Measurements from ENCODE around the gene NKG7. TPM values are rescaled to one million over a fixed set of nuclear protein-coding genes. Genes with fewer than 3 reads are reported as not detected.

NKG7 gene
- total RNA-seq, 1 donor from 2014 or later = not detected

DNA sequence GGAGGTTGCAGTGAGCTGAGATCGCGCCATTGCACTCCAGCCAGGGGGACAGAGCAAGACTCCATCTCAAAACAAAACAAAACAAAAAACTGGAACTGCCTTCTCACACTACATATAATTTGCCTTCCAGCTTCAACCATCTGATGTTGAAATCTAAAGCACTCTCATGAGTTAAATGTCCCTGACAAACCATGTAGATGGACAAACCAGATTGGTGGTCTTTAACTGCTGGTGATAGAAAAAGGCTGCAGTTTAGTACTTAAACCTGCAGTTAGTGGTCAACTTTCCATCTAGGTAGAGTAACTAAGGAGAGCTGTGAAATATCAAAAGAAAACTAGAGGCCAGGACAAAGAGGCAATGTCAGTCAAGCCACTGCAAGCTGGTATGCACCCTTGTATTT is 23.7 kb upstream of the NKG7 start:
- Mint-ChIP-seq H3K4me3 (ENCODE audit: unreplicated experiment) (no peak overlapping the region), H3K9me3 (ENCODE audit: unreplicated experiment) (no peaks in the 10 kb centered on the region), H3K36me3 (ENCODE audit: low read depth, unreplicated experiment) (no peaks in the 10 kb centered on the region), H3K27ac (ENCODE audit: unreplicated experiment) (no peak overlapping the region), H3K4me1 (ENCODE audit: unreplicated experiment) (no peaks in the 10 kb centered on the region), H3K27me3 (ENCODE audit: unreplicated experiment) (peaks cover 1% of the 10 kb centered on the region)
- no peak for DNase-seq (ENCODE audit: low spot score)
- TF ChIP-seq, protein P1, sequence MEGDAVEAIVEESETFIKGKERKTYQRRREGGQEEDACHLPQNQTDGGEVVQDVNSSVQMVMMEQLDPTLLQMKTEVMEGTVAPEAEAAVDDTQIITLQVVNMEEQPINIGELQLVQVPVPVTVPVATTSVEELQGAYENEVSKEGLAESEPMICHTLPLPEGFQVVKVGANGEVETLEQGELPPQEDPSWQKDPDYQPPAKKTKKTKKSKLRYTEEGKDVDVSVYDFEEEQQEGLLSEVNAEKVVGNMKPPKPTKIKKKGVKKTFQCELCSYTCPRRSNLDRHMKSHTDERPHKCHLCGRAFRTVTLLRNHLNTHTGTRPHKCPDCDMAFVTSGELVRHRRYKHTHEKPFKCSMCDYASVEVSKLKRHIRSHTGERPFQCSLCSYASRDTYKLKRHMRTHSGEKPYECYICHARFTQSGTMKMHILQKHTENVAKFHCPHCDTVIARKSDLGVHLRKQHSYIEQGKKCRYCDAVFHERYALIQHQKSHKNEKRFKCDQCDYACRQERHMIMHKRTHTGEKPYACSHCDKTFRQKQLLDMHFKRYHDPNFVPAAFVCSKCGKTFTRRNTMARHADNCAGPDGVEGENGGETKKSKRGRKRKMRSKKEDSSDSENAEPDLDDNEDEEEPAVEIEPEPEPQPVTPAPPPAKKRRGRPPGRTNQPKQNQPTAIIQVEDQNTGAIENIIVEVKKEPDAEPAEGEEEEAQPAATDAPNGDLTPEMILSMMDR (IDR thresholded peaks at IDR 0.05; ENCODE audit: unreplicated experiment) = no peak

DNA sequence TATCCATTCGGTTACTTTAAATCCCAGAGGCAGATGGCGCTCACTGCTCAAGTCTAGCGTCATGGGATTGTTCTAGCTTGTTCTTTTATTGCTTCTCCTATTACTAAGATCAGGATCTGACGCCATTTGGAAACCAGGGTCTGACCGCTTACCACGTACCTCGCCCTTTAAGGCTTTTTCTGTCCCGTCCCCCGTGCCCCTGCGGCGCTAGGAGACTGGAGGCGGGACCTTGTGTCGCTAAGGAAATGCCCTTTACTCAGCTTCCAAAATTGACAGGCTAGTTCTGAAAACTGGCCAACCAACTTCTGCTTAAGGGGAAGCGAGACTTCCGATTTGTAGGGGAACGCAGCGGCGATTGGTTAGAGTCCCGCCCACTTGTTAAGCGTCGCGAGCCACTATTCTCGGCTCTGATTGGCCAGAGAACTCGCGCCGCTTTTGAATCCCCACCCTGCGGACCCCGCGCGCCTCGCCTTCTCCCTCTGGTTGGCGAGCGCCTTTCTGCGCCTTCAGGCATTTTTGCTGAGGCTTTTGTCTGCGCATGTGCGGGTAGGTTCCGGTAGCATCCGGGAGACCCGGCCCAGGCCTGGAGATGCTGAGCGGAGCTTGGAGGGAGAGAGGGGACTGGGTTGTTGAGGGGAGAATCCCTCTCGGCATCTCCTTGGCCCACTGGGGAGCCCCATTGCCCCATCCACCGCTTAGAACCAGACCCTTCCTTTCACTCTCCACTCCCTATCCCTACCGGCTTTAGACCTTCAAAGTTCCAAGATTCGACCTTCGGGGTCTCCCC is 21.8 kb upstream of the NKG7 start:
- Mint-ChIP-seq H3K9me3 (ENCODE audit: unreplicated experiment) (no peaks in the 10 kb centered on the region), H3K27ac (ENCODE audit: unreplicated experiment) (peak overlapping the region; percentile 76), H3K4me3 (ENCODE audit: unreplicated experiment) (peak overlapping the region; percentile 80), H3K36me3 (ENCODE audit: low read depth, unreplicated experiment) (no peaks in the 10 kb centered on the region), H3K27me3 (ENCODE audit: unreplicated experiment) (peaks cover 6% of the 10 kb centered on the region), H3K4me1 (ENCODE audit: unreplicated experiment) (no peaks in the 10 kb centered on the region)
- peak; percentile 77 for DNase-seq (ENCODE audit: low spot score)
- TF ChIP-seq, protein P1 (IDR thresholded peaks at IDR 0.05; ENCODE audit: unreplicated experiment) = no peak

DNA sequence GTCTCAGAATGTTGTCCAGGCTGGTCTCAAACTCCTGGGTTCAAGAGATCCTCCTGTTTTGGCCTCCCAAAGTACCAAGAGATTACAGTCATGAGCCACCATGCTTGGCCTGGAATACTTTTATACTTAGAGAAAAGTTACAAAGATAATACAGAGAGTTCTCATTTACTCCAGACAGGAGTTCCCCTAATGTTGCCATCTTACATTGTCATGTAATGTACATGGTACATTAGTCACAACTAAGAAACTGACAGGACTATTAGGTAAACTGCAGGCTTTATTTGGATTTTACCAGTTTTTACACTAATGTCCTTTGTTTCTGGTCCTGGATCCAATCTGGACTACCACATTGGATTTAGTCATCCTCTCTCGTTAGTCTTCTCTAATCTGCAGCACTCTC is 20.2 kb upstream of the NKG7 start:
- Mint-ChIP-seq H3K9me3 (ENCODE audit: unreplicated experiment) (no peaks in the 10 kb centered on the region), H3K27ac (ENCODE audit: unreplicated experiment) (no peak overlapping the region), H3K4me3 (ENCODE audit: unreplicated experiment) (no peak overlapping the region), H3K36me3 (ENCODE audit: low read depth, unreplicated experiment) (no peaks in the 10 kb centered on the region), H3K27me3 (ENCODE audit: unreplicated experiment) (peaks cover 6% of the 10 kb centered on the region), H3K4me1 (ENCODE audit: unreplicated experiment) (no peaks in the 10 kb centered on the region)
- TF ChIP-seq, protein P1 (IDR thresholded peaks at IDR 0.05; ENCODE audit: unreplicated experiment) = no peak
- DNase-seq (ENCODE audit: low spot score) = no peak

DNA sequence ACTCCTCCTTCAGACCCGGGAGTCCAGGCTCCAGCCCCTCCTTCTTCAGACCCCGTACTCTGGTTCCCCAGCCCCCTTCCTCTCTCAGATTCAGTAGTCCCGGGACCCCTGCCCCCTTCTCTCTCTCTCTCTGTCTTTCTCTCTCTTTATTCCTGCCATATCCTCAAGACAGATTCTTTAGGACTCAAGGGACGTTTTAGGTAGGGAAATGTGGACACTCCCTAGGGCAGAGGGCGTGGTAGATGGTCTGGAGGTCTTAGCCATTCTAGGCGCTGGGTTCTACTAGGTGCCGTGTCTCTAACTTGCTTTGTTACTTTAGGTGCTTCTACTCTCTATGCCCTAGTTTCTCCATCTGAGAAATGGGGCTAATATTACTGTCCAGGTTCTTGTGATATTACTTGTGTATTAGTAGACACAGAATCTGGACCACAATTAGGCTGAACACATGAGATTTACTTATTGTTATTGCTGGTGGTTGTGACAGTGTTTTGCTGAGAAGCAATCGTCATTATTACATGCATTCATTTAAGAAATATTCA is 18.7 kb upstream of the NKG7 start:
- Mint-ChIP-seq H3K27ac (ENCODE audit: unreplicated experiment) (no peak overlapping the region), H3K9me3 (ENCODE audit: unreplicated experiment) (no peaks in the 10 kb centered on the region), H3K4me1 (ENCODE audit: unreplicated experiment) (no peaks in the 10 kb centered on the region), H3K27me3 (ENCODE audit: unreplicated experiment) (peaks cover 6% of the 10 kb centered on the region), H3K4me3 (ENCODE audit: unreplicated experiment) (no peak overlapping the region), H3K36me3 (ENCODE audit: low read depth, unreplicated experiment) (no peaks in the 10 kb centered on the region)
- TF ChIP-seq, protein P1 (IDR thresholded peaks at IDR 0.05; ENCODE audit: unreplicated experiment) = no peak
- no peak for DNase-seq (ENCODE audit: low spot score)

DNA sequence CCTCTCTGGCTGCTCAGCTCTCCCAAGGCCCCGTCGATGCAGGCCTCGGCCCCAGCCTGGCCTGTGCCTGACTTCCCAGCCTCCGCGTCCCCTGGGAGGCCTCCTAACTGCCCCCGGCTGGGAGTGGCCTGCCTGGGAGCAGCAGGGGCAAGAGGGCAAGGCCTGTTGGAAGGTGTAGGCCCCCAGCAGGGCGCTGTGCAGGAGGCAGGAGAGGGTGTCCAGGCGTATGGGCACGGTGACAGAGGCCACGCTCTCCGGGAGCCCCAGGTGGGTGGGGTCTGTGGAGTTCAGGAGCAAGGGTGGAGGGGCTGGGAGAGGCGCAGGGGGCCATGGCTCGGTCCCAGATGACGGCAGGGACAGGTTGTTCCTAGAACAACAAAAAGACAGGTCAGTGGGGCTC is 16.7 kb upstream of the NKG7 start:
- Mint-ChIP-seq H3K27ac (ENCODE audit: unreplicated experiment) (no peak overlapping the region), H3K36me3 (ENCODE audit: low read depth, unreplicated experiment) (no peaks in the 10 kb centered on the region), H3K9me3 (ENCODE audit: unreplicated experiment) (no peaks in the 10 kb centered on the region), H3K4me3 (ENCODE audit: unreplicated experiment) (no peak overlapping the region), H3K27me3 (ENCODE audit: unreplicated experiment) (peaks cover 6% of the 10 kb centered on the region), H3K4me1 (ENCODE audit: unreplicated experiment) (no peaks in the 10 kb centered on the region)
- no peak for DNase-seq (ENCODE audit: low spot score)
- TF ChIP-seq, protein P1 (IDR thresholded peaks at IDR 0.05; ENCODE audit: unreplicated experiment) = no peak
